NCI-H2196 (cell line): ENCODE data around the gene ITGA5.

ENCODE experiments used
- DNase-seq: peaks from one replicate; lab custom pipeline; 2025; ENCODE audit not compliant: unreplicated experiment; lab: John Stamatoyannopoulos, UW

Gene ITGA5

DNA sequence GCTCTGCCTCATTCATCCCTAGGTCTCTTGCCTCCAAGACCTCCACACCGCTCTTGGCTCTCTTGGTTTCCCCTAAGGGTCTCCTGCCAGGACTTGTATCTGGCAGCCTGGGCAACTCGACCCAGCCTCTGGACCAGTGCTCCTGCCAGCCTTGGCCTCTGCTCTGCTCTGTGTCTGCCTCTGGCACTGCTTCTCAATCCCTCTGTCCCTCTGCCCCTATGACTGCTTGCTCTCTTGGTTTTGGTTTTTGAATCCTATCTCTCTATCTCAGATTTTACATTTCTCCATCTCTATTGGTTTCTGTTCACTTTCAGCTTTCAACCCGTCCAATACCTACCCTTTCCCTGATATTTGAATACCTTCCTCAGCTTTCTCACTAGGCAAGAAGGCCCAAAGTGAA, 6.3 kb downstream of the ITGA5 start:
- DNase-seq = no peak

DNA sequence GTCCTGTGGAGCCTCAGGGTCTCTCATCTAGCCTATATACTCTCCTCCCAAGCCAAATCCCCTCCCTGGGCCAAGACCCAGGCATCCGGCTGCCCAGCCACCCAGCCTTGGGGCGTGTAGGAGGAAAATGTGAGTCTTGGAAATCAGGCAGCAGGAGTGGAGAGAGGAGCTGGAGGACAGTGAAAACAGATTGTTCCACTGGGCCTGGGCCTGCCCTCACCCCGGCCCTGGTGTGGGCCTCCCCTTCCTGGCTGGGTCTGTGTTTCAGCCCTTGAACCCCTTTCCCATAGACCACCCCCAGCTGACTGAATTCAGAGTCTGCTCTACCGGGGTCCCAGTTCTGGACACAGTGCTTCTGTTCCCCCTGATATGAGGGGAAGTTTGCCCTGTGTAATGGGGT, 6.7 kb downstream of the ITGA5 start:
- no peak for DNase-seq

DNA sequence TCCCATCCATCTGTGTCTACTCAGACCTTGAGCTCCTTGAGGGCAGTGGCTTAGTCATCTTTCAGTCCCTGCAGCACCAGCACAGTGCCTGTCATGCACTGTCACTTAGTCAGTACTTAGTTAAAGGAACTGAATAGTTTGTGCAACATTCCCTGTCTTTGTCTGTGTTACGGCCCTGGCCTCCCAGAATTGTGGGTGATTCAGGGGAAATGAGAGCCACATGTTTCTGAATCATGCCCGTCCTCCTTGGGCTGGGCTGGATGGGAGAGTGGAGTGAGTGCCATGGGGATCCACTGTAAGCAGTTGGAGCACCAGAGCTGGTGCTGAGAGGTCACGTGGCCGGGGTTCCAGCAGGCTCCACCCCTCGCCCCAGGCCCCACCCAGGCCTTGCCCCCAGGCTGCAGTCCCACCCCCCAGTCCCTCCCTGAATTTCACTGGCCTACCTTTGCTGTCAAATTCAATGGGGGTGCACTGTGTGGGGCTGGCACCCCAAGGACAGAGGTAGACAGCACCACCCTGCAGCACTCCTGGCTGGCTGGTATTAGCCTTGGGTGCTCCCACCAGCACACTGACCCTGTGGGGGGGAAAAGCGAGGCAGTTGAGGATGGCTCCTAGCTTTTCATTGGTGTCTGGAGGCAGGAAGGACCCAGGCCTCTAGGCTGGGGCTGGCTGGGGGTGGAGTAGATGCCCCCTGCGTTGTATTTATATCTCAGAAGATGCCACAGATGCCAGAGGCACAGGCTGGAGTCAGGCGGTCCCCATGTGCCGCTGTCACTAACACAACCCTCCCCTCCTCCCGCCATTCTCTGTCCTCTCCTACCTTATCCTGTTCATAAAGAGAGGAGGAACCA, 7.5 kb downstream of the ITGA5 start:
- DNase-seq = no peak

DNA sequence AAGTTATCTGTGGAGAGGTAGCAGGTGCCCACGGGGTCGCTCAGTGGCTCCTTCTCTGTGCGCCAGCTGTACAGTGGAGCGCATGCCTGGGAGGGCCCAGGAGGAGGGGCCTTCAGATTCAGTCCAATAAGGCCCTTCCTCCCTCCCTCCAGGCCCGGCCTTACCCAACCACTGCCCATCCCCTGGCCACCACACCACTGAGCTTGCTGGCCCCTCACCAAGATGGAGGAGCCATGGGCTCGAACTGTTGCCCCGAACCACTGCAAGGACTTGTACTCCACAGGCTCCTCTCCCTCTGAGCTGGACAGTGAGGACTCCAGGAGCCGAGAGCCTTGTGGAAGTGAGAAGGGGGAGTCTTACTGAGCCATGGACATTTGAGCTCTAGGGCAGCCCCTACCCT, 9.8 kb downstream of the ITGA5 start:
- no peak for DNase-seq

DNA sequence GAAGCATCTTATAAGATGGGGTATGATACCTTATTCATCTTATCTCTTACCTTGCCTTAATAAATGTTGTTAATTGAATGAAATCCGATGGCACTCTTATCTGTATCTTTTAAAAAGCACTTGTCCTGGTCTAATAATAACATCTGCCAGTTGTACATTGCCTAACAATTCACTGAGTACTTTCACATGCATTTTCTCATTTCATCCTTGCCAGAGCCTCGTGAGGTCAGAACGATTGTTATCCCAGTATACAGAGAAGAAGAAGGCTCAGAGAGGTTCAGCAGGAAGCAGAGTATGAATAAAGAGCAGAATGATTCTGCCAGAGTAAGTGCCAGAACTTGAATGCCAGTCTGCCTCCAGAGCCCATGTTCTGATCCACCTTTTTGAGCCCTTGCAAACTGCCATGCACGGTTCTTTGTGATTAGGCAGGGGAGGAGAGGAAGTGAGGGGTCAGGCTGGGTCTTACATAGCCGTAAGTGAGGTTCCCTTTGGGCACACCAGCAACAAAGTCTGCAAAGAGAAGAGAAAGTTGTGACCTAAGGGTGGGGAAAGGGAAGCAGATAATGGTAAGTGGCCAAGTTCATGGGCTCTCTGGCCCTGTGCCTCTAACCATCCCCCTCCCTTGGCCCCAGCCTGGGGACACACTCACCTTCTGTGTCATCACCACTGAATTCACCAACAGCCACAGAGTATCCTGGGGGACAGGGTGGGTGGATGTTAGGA, 11.7 kb downstream of the ITGA5 start:
- no peak for DNase-seq

DNA sequence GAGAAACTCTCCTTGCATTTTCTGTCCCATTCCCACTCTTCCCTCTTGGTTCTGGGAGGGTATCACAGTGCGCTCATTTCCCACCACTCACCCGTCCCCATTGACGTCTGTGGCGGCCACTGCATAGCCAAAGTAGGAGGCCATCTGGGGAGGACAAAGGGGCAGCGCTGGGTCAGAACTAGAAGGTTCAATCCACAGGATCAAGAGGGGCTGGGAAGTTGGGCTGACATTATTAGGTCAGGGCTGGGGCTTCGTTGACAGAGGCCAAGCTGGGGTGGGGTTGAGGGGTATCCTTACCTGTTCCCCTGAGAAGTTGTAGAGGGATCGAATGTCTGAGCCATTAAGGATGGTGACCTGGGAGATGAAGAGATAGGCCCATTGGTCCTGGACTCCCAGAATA, 13.5 kb downstream of the ITGA5 start:
- DNase-seq = no peak

DNA sequence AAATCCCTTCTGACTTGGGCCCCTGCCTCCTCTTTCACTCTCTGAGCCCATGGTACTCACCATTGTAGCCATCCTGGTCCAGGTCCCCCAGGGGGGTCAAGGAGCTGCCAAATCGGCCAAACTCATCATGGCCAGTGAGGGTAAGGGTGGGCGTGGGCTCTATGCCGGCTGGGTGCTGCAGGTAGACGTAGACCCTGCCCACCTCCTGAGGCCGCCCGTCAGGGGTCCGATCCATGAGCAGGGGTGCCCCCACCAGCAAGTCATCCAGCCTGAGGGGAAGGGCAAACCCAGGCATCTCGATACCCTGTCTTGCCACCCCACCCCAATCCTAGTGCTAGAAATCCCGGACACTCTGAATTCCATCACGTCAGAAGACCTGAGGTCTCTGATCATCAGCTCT, 14.0 kb downstream of the ITGA5 start:
- no peak for DNase-seq

DNA sequence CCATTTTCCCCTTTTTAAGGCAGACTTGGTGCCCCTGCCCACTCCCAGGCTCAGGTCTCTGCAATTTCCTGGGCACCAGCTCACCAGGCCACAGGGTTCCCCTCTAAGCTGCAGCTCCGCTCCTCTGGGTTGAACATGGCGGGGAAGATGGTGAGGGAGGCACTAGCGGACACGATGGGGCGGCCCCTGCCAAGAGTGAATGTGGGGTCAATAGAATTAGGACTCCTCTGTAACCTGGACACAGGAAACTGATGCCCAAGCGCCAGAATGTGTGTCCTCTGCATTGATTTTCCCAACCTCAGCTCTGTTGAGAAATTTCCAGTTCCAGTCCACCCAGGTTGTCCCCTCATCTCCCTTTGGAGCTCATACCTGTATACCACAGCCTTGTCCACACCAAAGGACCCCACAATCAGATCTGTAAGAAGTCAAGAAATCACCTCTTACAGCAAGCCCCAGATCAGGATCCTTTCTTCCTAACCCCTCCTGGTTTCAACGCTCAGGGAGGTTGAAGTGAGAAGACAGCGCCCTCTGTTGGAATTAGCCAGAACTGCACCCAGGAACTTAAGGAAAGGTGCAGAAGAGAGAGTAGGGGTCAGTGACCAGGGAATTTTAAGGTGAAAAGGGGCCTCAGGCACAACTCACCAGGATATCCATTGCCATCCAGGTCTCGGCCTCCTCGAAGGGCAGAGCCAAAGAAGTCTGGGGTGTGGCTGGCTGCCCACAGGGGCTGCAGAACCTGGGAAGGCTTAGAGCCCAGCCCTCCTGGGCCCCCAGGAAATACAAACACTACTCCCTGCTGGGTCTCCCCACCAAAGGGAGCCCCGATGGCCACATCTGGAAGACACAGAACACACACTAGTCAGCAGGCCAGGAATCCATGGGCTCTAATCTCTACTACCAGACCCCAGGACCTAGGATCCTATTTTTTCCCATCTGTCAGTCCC, 14.7 kb downstream of the ITGA5 start:
- DNase-seq = peak; percentile 76

DNA sequence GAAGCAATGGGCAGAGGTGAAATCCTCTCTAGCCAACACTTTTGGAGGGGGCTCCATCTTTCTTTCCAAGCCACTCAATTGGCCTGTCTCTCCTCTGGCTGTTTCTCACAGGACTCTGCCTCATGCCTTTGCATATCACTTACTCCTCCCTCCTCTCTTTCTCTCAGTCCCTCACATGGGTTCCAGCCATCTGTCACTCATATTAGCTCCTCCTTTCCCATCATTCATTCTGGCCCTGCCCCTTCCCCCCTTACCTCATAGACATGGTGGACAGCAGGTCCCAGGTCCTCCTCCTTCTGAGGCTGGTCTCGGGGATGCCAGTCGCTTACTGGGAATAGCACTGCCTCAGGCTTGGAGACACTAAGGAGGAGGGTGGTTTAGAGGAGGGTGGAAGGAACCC, 17.9 kb downstream of the ITGA5 start:
- DNase-seq = no peak

DNA sequence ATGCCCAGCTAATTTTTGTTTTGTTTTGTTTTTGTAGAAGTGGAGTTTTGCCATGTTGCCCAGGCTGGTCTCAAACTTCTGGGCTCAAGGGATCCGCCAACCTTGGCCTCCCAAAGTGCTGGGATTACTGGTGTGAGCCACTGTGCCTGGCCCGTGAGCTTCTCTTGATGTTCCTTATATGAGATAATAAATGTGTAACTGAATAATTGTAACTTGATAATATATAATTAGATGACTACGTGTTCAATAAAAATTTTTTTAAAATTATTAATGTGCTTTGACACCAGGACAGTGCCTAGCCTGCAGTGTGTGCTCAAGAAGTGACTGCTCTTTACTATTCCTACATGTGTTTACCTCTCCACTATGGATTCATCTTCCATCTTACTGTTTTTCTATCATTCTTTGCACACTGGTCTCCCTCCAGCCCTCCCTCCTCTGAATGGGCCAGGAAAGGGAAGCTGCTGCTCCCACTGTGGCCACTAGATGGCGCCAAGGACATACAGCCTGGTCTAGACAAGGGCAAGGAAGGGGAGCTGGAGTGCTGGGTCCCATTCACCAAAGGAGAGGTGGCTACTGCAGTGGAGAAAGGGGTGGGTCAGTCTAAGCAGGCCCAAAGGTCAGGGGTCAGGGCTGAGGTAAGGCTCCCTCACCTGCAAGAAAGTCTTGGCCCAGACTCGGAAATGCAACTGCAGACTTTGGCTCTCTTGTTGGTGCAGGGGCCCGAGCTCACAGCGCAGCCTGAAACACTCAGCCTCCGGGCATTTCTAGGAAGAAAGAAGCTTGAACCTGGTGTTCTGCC, 19.9 kb downstream of the ITGA5 start:
- peak; percentile 77 for DNase-seq

DNA sequence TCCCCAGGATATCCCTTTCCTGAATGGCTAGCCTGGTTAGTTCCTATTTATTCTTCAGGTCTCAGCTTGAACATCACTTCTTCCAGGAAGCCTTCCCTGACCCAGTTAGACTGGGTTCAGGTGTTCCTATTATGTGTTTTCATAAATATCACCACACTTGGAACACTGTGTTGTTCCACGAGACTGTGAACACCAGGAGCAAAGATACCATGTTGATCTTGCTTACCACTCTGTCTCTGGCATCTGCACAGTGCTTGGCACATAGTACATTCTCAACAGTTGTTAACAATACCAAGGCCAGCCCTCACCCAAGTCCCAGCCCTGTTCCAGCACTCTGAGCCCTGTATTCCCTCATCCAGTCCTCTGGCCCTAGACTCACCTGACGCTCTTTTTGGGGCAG, 20.8 kb downstream of the ITGA5 start:
- no peak for DNase-seq

DNA sequence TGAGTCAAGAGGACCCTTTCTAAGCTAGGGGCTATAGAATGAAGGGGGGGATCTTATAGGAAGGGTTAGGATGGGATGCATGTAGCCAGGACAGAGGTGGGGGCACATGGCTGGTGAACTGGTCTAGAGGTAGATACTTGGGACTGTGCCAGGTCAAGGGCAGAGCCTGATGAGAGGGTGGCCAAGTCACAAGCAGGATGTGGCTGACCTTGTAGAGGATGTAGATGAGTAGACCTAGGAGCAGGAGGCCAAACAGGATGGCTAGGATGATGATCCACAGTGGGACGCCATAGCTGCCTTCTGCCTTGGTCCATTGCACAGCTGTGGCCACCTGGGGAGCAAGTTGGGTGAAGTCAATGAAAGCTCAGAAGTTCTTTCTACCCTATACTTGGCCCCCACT, 21.9 kb downstream of the ITGA5 start:
- DNase-seq = no peak

DNA sequence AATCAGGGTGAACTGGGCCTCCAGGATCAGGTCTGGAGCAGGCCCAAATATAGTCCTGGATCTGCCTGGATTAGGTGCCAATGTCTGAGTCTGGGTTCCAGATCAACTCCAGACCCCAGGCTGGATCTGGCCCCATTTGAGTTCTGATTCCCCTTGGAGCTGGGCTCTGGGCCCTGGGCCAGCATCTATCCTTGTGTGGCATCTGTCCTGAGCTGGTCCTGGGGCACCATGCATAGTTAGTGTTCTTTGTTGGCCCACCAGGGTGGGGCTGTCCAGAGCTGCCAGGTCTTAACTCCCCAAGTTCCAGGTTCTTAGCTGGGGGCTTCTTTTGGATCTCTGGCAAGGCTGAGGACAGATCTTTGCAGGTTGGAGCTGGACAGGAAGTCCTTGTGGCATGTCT, 23.5 kb downstream of the ITGA5 start:
- DNase-seq = no peak

DNA sequence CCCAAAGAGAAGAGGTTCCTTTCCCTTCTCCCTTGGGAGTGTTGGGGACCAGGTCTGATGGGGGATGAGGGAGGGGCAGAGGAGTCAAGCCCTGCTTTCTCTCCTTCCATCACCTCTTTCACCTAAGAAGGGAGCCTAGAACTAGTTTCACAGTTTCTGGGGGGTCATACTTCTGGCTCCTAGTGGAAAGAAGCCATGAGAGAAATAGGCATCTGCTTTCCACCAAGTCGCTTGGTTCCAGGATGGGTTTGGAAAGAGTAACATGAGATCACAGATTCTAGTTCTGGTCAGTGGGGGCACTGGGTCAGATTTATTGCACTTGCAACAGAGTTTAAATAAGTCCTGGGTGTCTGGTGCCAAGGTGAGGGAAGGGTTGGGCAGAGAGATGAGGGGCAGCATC, 24.1 kb downstream of the ITGA5 start:
- DNase-seq = no peak

DNA sequence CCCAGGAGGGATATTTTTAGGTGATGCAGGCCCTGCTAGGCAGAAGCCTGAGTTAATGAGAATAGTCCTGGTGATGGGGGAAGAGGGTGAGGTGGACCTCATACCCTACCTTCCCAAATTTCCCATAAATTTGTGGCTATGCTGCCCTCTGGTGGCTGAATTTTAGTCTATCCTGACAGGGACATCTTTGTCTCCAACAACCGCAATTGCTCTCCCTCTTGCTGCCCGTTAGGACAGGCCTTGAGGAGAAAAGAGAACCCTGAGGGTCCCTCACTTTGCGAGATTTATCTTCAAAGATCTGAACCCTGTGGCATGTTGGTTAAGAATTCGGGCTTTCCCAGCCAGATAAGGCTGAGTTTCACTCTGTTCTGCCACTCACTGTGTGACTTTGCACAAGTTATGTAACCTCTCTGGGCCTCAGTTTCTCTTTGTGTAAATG, 24.8 kb downstream of the ITGA5 start:
- DNase-seq = peak; percentile 91

DNA sequence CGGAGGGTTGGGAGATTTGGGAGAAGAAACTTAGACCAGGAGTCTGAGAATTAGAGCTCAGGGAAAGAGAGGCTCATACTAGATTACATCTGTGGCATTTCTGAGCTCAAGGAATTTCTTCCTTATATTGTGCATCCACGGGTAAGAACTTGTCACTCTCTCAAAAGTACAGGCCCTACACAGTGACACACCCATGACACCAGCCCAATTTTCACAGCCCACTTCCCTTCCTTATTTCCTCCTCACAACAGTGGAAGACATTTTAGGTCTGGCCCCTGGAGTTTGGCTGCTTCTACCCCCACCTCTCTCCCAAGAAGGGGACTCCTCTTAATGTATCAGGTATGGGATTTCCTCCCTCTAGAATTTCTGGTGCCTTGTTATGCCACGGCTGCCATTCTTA, 25.3 kb downstream of the ITGA5 start:
- no peak for DNase-seq

DNA sequence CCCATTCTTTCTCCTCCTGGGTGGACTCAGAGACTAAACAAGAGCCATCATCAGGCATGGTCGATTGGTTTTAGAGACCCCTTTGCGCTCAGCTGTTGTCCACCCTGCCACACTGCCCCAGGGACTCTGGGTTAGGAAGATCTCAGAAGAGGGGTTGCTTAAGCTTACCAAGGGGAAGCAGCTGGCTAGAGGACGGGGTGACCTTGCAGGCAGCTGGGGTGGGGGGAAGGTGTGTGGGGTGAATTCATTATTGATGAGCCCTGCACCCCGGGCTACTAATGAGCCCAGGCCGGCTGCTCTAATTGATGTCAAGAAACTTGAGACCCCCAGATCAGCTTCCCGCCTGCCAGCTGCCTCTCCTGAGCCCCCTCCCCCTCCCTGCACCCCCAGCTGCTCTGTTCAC, 25.9 kb downstream of the ITGA5 start:
- DNase-seq = no peak

DNA sequence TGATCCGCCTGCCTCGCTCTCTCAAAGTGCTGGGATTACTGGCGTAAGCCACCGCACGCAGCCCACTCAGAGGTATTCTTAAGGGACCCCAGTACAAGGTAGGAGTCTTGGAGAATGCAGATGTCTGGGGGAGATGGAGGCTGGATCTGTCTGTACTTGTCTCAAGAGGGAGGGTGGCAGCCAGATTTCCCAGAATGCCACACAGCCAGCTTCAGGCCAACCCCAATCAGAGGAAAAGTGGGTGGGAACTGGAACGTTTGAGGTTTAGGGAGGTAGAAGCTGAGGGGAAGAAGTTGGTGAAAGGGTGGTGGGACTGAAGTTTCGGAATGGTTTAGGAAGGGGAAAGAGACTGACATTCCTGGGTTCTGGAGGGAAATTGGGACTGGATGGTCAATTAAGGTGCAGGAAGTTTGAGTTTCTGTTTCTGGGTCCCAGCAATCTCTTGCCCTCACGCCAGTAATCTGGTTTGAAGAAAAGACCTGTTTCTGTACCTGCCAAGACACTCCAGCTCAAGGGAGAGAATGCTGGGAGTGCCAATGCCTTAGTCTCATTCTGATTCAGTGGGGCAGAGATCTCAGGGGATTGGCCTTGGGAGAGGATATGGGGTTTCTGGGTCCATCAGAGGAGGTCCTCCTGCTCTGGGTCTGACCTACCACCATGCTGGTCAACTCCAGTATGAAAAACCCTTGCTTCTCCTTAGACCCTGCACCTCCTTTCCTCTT, 26.4 kb downstream of the ITGA5 start:
- DNase-seq = no peak

DNA sequence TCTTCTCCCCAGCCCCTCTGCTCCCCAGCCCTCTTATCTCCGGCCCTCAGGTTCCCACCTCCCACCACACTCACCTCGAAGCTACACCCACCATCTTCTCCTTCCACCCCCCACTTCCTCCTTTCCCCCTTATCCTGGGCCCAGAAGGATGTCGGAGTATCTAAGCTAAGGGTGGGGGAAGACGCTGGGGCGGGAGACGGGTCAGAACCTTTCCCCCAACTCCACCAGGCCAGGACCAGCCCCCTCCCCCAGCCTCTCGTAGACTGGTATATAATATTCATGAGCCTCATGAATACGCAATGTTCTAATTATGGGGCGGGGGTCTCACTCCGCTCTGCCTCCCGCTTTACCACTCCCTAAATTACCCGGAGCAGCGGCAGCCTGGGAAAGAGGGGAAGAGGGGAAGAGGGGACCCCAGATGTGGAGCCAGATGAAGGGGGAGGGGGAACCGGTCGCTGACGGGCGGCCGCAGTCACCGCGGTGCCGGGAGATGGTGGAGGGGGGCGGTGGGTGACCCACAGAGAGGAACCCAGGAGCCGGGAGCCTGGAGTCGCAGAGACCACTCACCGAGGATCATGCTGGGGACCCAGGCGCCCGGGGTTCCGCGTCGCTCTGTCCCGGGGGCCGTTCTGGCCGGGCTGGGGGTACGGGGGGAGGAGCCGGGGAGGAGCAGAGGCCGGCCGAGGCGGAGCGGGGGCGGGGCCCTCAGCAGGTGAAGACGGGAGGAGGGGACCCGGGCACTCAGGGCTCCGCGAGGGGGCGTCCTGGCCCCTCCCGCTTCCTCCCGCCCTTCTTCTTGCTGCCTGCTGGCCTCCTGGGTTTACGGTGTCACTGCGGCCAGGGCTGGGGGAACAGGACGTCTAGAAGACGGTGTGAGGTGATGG, 28.2 kb downstream of the ITGA5 start:
- DNase-seq = peak; percentile 74
